GM20000 (cell line): ENCODE results near the gene AIFM2.

Experiments
- DNase-seq: peaks from one replicate; pipeline ENCODE4 v3.0.0; 2012; ENCODE audit warnings: low spot score
- CTCF ChIP-seq: IDR thresholded peaks from 2 replicates; pipeline ENCODE4 v1.5.1; 2012; ENCODE audit warnings: mild to moderate bottlenecking, control low read depth; ENCODE audit errors: extremely low read depth, missing control alignments

The AIFM2 gene

GRCh38 chr10:70122742-70123141 lies 9.9 kb downstream of the AIFM2 start:
- TF ChIP-seq CTCF: no peak
- DNase-seq: no peak

DNA sequence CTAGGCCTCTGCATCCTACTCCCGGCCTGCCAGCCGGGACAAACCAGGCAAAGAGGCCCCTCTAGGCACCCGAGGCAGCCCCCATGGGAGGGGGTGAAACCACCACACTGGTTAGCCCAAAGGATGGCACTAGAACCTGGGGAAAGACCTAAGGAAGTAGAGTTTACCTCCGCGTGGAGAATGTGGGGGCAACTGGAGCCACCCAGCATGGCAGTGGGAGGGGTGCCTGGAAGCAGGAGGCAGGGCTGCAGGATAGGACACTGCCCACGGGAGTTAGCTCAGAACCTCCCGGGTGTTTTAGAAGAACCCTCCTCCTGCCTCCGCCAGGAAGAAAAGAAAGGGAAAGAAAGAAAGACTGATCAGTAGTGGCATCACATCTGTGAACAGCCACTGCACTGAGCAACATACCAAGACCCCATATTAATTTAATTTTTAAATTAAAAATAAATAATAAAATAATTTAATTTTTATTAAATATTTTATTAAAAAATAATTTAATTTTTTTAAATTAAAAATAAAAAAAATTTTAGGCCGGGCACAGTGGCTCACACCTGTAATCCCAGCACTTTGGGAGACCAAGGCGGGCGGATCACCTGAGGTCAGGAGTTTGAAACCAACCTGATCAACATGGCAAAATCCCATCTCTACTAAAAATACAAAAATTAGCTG lies 11.2 kb downstream of the AIFM2 start:
- TF ChIP-seq CTCF: no peak
- DNase-seq: no peak

GRCh38 chr10:70120417-70120816 lies 12.2 kb downstream of the AIFM2 start:
- no peak for DNase-seq
- TF ChIP-seq CTCF: no peak

- TF ChIP-seq CTCF: no peak
- no peak for DNase-seq
These were observed 13.0 kb downstream of the AIFM2 start for GRCh38 chr10:70119623-70120022.

DNA sequence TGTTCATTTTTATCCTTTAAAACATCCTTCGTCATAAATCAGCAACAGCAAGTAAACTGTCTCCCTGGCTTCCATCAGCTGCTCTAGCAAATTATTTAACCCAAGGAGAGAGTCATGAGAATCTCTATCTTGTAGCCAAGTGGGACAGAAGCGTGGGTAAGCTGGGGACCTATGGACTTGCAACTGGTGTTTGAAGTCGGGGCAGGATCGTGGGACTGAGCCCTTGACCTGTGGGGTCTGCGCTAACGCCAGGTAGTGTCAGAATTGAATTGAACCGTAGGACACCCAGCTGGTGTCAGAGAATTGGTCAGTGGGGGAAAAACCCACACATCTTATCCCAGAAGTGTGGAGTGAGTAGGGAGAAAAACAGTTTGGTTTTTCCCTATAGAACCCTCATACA lies 13.4 kb downstream of the AIFM2 start:
- DNase-seq: no peak
- TF ChIP-seq CTCF: no peak

DNA sequence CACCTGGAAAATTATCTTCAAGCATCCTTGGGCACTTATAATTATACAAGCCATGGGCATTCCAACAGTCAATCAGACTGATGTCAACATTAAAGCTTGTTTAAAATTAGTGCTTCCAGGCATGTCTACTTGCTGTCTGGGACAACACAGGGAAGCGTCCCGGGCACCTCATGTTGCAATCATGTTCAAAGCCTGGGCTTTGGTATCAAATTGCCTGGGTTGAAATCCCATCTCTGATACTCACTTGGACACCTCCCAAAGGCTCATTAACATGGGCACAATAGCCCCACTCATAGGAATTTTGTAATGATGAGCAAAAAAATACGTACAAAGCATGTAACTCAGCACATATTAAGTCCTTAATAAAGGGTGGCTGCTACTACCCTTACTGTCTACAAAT lies 14.4 kb downstream of the AIFM2 start:
- no peak for TF ChIP-seq CTCF

DNA sequence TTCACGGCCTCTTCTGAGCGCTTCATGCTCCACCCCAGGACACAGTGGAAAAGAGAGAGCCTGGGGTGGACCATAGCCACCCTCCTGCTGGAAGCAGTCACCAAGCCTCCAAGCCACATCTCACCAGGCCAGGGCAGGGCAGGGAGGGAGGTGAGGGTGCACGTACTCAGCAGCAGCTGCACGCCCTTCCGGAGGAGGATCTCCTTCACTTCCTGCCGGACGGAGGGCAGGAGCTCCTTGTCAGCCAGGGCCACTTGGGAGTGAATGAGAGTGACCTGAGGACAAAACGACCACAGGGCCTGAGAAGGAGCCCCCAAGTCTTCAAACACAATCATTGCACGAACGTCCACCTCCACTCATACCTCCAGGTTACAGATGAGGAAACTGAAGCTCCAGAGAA lies 15.0 kb downstream of the AIFM2 start:
- TF ChIP-seq CTCF: no peak
- no peak for DNase-seq

More for the DNA sequence above, 14.4 kb downstream of the AIFM2 start:
- no peak for DNase-seq
